ENCODE results near the gene TBC1D9B. TPM values are rescaled to one million over a fixed set of nuclear protein-coding genes. Genes with fewer than 3 reads are reported as not detected.

TBC1D9B gene
- total and polyA plus RNA-seq, 2 of the 13 experiments (the other 11 are each of a cell fraction or from before 2014, with no cell fraction given), result 35.0 to 50.0 TPM

DNA sequence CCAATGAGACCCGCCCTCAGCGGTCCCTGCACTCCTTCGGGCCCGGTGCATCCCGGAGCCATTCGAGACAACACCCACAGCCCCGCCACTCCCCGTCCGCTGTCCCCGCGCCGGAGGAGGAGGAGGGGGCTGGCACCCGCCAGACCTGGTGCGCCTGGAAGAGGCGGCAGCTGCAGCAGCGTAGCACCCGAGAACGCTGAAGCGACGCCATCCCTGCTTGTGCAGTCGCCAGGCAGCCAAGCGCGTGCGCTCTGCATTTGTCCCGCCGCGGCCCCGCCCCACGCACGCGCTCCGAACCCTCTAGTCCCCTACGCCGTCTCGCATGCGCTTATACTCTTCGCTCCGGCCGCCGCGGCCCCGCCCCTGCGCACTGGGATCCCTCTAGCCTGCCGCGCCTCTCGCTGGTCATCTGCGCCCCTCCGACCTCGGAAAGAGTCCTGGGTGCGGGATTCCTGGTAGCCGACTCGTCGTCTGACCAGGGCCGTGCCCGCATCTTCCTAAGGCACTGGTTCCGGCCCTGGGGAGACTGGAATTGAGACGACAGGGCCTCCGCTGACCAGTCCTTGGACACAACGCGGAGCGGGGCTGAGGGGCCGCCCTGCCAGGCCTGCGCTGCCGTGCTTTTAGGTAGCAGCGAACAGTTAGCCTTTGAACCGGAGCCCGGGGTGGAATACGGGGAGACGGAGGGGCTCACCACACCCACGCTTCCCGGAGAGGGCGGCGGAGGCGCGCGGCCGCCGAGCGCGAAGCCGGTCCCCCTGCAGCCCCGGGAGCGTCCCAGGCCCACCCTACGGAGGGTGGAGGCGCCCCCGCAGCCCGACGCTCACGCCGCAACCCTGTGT, 48.9 kb downstream of the TBC1D9B start, which contains the start of gene MRNIP (continued):
- TF ChIP-seq NKX3-1 (CRISPR knock-in tag; IDR thresholded peaks at IDR 0.05) (peak; percentile 71; the same call in 1 of the 2 replicates), ZSCAN9 (CRISPR knock-in tag; IDR thresholded peaks at IDR 0.05; ENCODE audit: borderline replicate concordance) (peak; percentile 36; the same call in 1 of the 2 replicates), ZMYM3 (CRISPR knock-in tag; IDR thresholded peaks at IDR 0.05) (peak; percentile 32; the same call in 1 of the 2 replicates), SAFB2 (CRISPR knock-in tag; IDR thresholded peaks at IDR 0.05; ENCODE audit: borderline replicate concordance, low read depth) (peak; percentile 88; the same call in 1 of the 2 replicates), TAF1 (CRISPR knock-in tag; IDR thresholded peaks at IDR 0.05) (peak; percentile 85), PCBP2 (optimal IDR thresholded peaks at IDR 0.05; ENCODE audit: low read depth, low read length, poor library complexity, severe bottlenecking) (no peak), AGO1 (IDR thresholded peaks at IDR 0.05; ENCODE audit: low read depth, low read length, poor library complexity, severe bottlenecking) (peak; percentile 28), NR2C2 (CRISPR knock-in tag; IDR thresholded peaks at IDR 0.05; ENCODE audit: borderline replicate concordance) (peak; percentile 96), ZNF12 (CRISPR knock-in tag; IDR thresholded peaks at IDR 0.05) (peak; percentile 87), CAMTA2 (CRISPR knock-in tag; IDR thresholded peaks at IDR 0.05; ENCODE audit: borderline replicate concordance) (peak; percentile 76; the same call in 1 of the 2 replicates), ZNF484 (CRISPR knock-in tag; IDR thresholded peaks at IDR 0.05; ENCODE audit: borderline replicate concordance, low read depth) (no peak; the same call in 1 of the 2 replicates), ZNF713 (CRISPR knock-in tag; IDR thresholded peaks at IDR 0.05) (no peak), ZC3H4 (CRISPR knock-in tag; IDR thresholded peaks at IDR 0.05; ENCODE audit: borderline replicate concordance) (no peak), KLF9 (CRISPR knock-in tag; IDR thresholded peaks at IDR 0.05; ENCODE audit: low read depth) (0 out of 2 replicates have a peak, but pooled peaks have one; percentile 58), ZNF75D (CRISPR knock-in tag; IDR thresholded peaks at IDR 0.05; ENCODE audit: borderline replicate concordance) (no peak), ARID2 (CRISPR knock-in tag; IDR thresholded peaks at IDR 0.05; ENCODE audit: borderline replicate concordance) (no peak), ZNF768 (CRISPR knock-in tag; IDR thresholded peaks at IDR 0.05) (peak; percentile 37; the same call in 1 of the 2 replicates), ZSCAN30 (CRISPR knock-in tag; IDR thresholded peaks at IDR 0.05) (0 out of 2 replicates have a peak, but pooled peaks have one; percentile 28), JDP2 (CRISPR knock-in tag; IDR thresholded peaks at IDR 0.05; ENCODE audit: borderline replicate concordance) (no peak; the same call in 1 of the 2 replicates), MIER3 (CRISPR knock-in tag; IDR thresholded peaks at IDR 0.05; ENCODE audit: borderline replicate concordance) (peak; percentile 62; the same call in 1 of the 2 replicates)
- TF ChIP-seq, protein P1, sequence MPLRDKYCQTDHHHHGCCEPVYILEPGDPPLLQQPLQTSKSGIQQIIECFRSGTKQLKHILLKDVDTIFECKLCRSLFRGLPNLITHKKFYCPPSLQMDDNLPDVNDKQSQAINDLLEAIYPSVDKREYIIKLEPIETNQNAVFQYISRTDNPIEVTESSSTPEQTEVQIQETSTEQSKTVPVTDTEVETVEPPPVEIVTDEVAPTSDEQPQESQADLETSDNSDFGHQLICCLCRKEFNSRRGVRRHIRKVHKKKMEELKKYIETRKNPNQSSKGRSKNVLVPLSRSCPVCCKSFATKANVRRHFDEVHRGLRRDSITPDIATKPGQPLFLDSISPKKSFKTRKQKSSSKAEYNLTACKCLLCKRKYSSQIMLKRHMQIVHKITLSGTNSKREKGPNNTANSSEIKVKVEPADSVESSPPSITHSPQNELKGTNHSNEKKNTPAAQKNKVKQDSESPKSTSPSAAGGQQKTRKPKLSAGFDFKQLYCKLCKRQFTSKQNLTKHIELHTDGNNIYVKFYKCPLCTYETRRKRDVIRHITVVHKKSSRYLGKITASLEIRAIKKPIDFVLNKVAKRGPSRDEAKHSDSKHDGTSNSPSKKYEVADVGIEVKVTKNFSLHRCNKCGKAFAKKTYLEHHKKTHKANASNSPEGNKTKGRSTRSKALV (CRISPR knock-in tag; IDR thresholded peaks at IDR 0.05), result peak; percentile 75; the same call in 1 of the 2 replicates
- TF ChIP-seq, protein P2, sequence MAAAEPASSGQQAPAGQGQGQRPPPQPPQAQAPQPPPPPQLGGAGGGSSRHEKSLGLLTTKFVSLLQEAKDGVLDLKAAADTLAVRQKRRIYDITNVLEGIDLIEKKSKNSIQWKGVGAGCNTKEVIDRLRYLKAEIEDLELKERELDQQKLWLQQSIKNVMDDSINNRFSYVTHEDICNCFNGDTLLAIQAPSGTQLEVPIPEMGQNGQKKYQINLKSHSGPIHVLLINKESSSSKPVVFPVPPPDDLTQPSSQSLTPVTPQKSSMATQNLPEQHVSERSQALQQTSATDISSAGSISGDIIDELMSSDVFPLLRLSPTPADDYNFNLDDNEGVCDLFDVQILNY (CRISPR knock-in tag; conservative IDR thresholded peaks at IDR 0.05), result peak; percentile 42; the same call in 1 of the 2 replicates
- TF ChIP-seq, protein P3, sequence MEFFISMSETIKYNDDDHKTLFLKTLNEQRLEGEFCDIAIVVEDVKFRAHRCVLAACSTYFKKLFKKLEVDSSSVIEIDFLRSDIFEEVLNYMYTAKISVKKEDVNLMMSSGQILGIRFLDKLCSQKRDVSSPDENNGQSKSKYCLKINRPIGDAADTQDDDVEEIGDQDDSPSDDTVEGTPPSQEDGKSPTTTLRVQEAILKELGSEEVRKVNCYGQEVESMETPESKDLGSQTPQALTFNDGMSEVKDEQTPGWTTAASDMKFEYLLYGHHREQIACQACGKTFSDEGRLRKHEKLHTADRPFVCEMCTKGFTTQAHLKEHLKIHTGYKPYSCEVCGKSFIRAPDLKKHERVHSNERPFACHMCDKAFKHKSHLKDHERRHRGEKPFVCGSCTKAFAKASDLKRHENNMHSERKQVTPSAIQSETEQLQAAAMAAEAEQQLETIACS (CRISPR knock-in tag; IDR thresholded peaks at IDR 0.05), result peak; percentile 72
- TF ChIP-seq, protein P4, sequence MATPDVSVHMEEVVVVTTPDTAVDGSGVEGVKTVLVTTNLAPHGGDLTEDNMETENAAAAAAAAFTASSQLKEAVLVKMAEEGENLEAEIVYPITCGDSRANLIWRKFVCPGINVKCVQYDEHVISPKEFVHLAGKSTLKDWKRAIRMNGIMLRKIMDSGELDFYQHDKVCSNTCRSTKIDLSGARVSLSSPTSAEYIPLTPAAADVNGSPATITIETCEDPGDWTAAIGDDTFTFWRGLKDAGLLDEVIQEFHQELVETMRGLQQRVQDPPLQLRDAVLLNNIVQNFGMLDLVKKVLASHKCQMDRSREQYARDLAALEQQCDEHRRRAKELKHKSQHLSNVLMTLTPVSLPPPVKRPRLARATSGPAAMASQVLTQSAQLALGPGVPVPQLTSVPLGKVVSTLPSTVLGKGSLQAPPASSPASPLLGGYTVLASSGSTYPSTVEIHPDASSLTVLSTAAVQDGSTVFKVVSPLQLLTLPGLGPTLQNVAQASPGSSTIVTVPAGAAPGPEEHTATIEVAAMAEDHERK (CRISPR knock-in tag; IDR thresholded peaks at IDR 0.05; ENCODE audit: low read depth), result peak; percentile 85

Data from HepG2 (cell line).